Endothelial cell of umbilical vein (primary cell): ENCODE results near the gene PTGDS.

ENCODE experiments used
- CTCF ChIP-seq, 2 donors: IDR thresholded peaks; 1 replicate in 1 of 2; 2 replicates in 1 of 2; pipeline ENCODE4 v1.5.1; 2011; ENCODE audit warnings: low read length in 2 of 2, mild to moderate bottlenecking in 2 of 2, moderate library complexity in 2 of 2, control low read depth in 1 of 2, inconsistent platforms in 1 of 2, low read depth in 1 of 2; ENCODE audit not compliant: insufficient read depth in 1 of 2; ENCODE audit errors: extremely low read depth in 1 of 2
- EZH2 ChIP-seq: IDR thresholded peaks from 2 replicates; pipeline ENCODE4 v1.6.1; 2012; ENCODE audit warnings: borderline replicate concordance, low read depth, mild to moderate bottlenecking, moderate library complexity, low read length, inconsistent platforms; ENCODE audit not compliant: severe bottlenecking
- FOS ChIP-seq: IDR thresholded peaks from 2 replicates; pipeline ENCODE4 v1.6.1; 2011; ENCODE audit warnings: mild to moderate bottlenecking, low read length, moderate library complexity, borderline replicate concordance; ENCODE audit not compliant: insufficient read depth
- GATA2 ChIP-seq: IDR thresholded peaks from 2 replicates; pipeline ENCODE4 v1.7.0; 2011; ENCODE audit warnings: low read depth, mild to moderate bottlenecking, moderate library complexity, mixed read lengths, low read length; ENCODE audit not compliant: insufficient read length, insufficient read depth
- JUN ChIP-seq: IDR thresholded peaks from 2 replicates; pipeline ENCODE4 v1.6.1; 2011; ENCODE audit warnings: borderline replicate concordance, low read depth; ENCODE audit not compliant: insufficient read length, insufficient read depth
- MYC ChIP-seq: IDR thresholded peaks from one replicate; pipeline ENCODE4 v1.6.1; 2011; ENCODE audit warnings: mild to moderate bottlenecking, low read depth, low read length
- POLR2A ChIP-seq: IDR thresholded peaks from 2 replicates; pipeline ENCODE4 v1.6.1; 2012; ENCODE audit warnings: low read depth, mild to moderate bottlenecking, control low read depth, low read length
- POLR2AphosphoS5 ChIP-seq: IDR thresholded peaks from 2 replicates; pipeline ENCODE4 v1.6.1; 2012; ENCODE audit warnings: low read depth, mild to moderate bottlenecking, control low read depth, low read length, moderate library complexity; ENCODE audit not compliant: insufficient read depth

GRCh38 chr9:136994180-136994887 is 17.0 kb downstream of the PTGDS start:
- no peak for TF ChIP-seq CTCF (IDR thresholded peaks at IDR 0.05; ENCODE audit: extremely low read depth in 1 of 2, insufficient read depth in 1 of 2, low read depth in 1 of 2, low read length in 2 of 2)
- TF ChIP-seq POLR2A: no peak
- no peak for TF ChIP-seq FOS
- TF ChIP-seq POLR2AphosphoS5: no peak
- no peak for TF ChIP-seq EZH2
- TF ChIP-seq MYC: no peak
- no peak for TF ChIP-seq JUN
- TF ChIP-seq GATA2: no peak
